ENCODE measurements around the gene RIMBP2.

- TF ChIP-seq, protein P1, sequence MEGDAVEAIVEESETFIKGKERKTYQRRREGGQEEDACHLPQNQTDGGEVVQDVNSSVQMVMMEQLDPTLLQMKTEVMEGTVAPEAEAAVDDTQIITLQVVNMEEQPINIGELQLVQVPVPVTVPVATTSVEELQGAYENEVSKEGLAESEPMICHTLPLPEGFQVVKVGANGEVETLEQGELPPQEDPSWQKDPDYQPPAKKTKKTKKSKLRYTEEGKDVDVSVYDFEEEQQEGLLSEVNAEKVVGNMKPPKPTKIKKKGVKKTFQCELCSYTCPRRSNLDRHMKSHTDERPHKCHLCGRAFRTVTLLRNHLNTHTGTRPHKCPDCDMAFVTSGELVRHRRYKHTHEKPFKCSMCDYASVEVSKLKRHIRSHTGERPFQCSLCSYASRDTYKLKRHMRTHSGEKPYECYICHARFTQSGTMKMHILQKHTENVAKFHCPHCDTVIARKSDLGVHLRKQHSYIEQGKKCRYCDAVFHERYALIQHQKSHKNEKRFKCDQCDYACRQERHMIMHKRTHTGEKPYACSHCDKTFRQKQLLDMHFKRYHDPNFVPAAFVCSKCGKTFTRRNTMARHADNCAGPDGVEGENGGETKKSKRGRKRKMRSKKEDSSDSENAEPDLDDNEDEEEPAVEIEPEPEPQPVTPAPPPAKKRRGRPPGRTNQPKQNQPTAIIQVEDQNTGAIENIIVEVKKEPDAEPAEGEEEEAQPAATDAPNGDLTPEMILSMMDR (conservative IDR thresholded peaks at IDR 0.05 in 1 of 2, IDR thresholded peaks at IDR 0.05 in 1 of 2; ENCODE audit: extremely low read depth in 1 of 2, insufficient read depth in 1 of 2, low read depth in 1 of 2, low read length in 2 of 2) = no peak
- TF ChIP-seq EZH2 (IDR thresholded peaks at IDR 0.05; ENCODE audit: borderline replicate concordance, low read length) = no peak
Observed at GRCh38 chr12:130476451-130477135, 239.5 kb downstream of the RIMBP2 start.
